Stimulated activated CD4-positive, alpha-beta T cell treated with anti-CD3 and anti-CD28 coated beads, Interleukin-15, amount 100 ng/mL, for 1 hour (primary cell): ENCODE results near the gene TACSTD2.
"Not testable (repeated sequence)": the region's sequence is repeated elsewhere in the genome, so short reads cannot be mapped to it uniquely, and the experiment has no call there.

Experiments
- DNase-seq, 2 donors: peaks; one replicate each; pipeline ENCODE4 v3.0.0-alpha.2; 2020; ENCODE audit warnings: low read depth in 1 of 2, low spot score in 1 of 2

The TACSTD2 gene

GRCh38 chr1:58568271-58568860 is 8.7 kb downstream of the TACSTD2 start:
- DNase-seq = no peak

- DNase-seq = no peak
Measured at GRCh38 chr1:58566339-58566738, 10.7 kb downstream of the TACSTD2 start.

GRCh38 chr1:58563715-58564114 is 13.3 kb downstream of the TACSTD2 start:
- DNase-seq = not testable (repeated sequence)

GRCh38 chr1:58561633-58562032 is 15.4 kb downstream of the TACSTD2 start:
- DNase-seq = no peak

- DNase-seq = no peak
Measured at GRCh38 chr1:58555393-58555792, 21.7 kb downstream of the TACSTD2 start.

GRCh38 chr1:58551186-58552140 is 25.6 kb downstream of the TACSTD2 start:
- no peak for DNase-seq

GRCh38 chr1:58549291-58549690 is 27.8 kb downstream of the TACSTD2 start:
- not testable (repeated sequence) for DNase-seq

GRCh38 chr1:58548371-58548770 is 28.7 kb downstream of the TACSTD2 start:
- no peak for DNase-seq

GRCh38 chr1:58546520-58547308 is 30.3 kb downstream of the TACSTD2 start, which contains the start of gene OMA1:
Gene OMA1 (minus strand): TSS chr1:58546726. CDS start chr1:58539294, 7,432 bp downstream.
- peak; percentile 97 to 98 for DNase-seq

GRCh38 chr1:58545591-58546519 is 31.2 kb downstream of the TACSTD2 start:
- DNase-seq = peak; percentile 57 to 61

GRCh38 chr1:58543260-58543659 is 33.8 kb downstream of the TACSTD2 start:
- no peak for DNase-seq

- no peak for DNase-seq
Measured at GRCh38 chr1:58539553-58539952, 37.5 kb downstream of the TACSTD2 start.

GRCh38 chr1:58538821-58539220 is 38.2 kb downstream of the TACSTD2 start:
- DNase-seq = no peak

GRCh38 chr1:58531842-58532241 is 45.2 kb downstream of the TACSTD2 start:
- DNase-seq = not testable (repeated sequence)

- no peak for DNase-seq
Measured at GRCh38 chr1:58529284-58529683, 47.8 kb downstream of the TACSTD2 start.

- no peak for DNase-seq
Measured at GRCh38 chr1:58528518-58528917, 48.5 kb downstream of the TACSTD2 start.
